DND-41 (cell line): ENCODE data around the gene TBXA2R.

Experiments used
- CTCF ChIP-seq: IDR thresholded peaks from 2 replicates; pipeline ENCODE4 v1.5.1; 2012; ENCODE audit warnings: borderline replicate concordance, low read length, moderate library complexity, mild to moderate bottlenecking; ENCODE audit not compliant: poor library complexity, severe bottlenecking; ENCODE audit errors: extremely low read depth
- EZH2 ChIP-seq: IDR thresholded peaks from 3 replicates; pipeline ENCODE4 v1.6.1; 2012; ENCODE audit warnings: borderline replicate concordance, low read depth, mild to moderate bottlenecking, moderate library complexity, low read length, inconsistent platforms; ENCODE audit not compliant: severe bottlenecking

DNA sequence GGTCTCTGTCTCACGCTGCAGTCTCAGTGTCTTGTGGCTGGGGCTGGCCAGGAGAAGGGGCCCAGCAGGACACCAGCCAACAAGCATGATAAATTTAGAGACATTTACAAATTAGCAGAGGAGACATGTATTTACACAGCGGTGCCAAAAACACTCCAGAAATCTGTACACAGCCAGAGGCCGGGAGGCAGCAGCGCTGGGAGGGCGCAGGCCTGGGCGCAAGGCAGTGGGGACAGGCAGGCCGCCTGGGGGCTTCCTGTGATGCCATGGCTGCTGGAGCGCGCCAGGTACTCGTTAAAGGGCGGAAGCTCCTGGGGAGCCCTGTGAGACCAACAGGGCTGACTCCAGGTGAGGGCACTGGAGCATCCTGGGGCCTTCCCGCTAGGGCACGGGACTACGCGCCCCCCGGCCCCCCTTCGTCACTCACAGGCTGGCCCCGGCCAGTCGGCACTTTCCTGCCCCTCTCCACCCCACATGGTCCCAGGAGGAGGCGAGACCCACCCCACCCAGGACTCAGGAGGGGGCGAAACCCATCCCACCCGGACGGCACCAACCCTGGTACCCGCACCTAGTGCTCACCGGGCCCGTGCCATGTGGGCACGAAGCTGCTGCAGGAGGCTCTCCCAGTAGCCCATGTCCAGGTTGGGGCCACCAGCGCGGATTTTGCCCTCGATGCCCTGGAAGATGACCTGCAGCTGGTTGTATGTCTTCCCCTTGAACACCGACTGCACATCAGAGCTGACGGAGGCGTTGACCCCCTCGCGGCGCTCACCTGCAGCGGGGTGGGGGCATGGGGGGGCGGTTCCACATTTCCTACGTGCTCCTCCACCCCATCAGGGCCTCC, 7.4 kb upstream of the TBXA2R start:
- TF ChIP-seq EZH2: no peak
- no peak for TF ChIP-seq CTCF
